CD4-positive, CD25-positive, alpha-beta regulatory T cell (primary cell): ENCODE measurements around the gene STOX1. TPM values are rescaled to one million over a fixed set of nuclear protein-coding genes. Genes with fewer than 3 reads are reported as not detected.
A peak's percentile ranks its signal among the peaks of the same experiment; 100 is the strongest.

Experiments
- ATAC-seq, 2 donors: fragments of 150-1000 bp; cut with Tn5 transposase; one replicate each; pipeline ENCODE4 v1.10.0; 2021; ENCODE audit warnings: low read depth in 2 of 2, moderate number of reproducible peaks in 2 of 2, moderate library complexity in 1 of 2
- DNase-seq, 3 donors: peaks; one replicate each; pipeline versions ENCODE4 v3.0.0 to v3.0.0-alpha.2; 2012 to 2022; ENCODE audit warnings: mixed read lengths in 1 of 3
- H3K27ac ChIP-seq: one replicate; pipeline ENCODE4 v1.7.0; 2013; ENCODE audit warnings: mild to moderate bottlenecking, low read length; ENCODE audit not compliant: insufficient read depth, poor library complexity, severe bottlenecking
- H3K27me3 ChIP-seq: one replicate; pipeline ENCODE4 v1.7.0; 2013; ENCODE audit warnings: low read length; ENCODE audit not compliant: control insufficient read depth, insufficient read depth
- H3K36me3 ChIP-seq: one replicate; pipeline ENCODE4 v1.7.0; 2013; ENCODE audit warnings: mild to moderate bottlenecking, low read length, moderate library complexity; ENCODE audit not compliant: control insufficient read depth, insufficient read depth
- H3K4me1 ChIP-seq: 2 replicates; pipeline ENCODE4 v1.7.0; 2013; ENCODE audit warnings: mild to moderate bottlenecking, low read length; ENCODE audit not compliant: insufficient read depth, control insufficient read depth, poor library complexity, severe bottlenecking
- H3K4me3 ChIP-seq: one replicate; pipeline ENCODE4 v1.7.0; 2013; ENCODE audit warnings: low read depth, mild to moderate bottlenecking, low read length, moderate library complexity
- H3K9me3 ChIP-seq, 2 experiments: 1 replicate in 1 of 2; 2 replicates in 1 of 2; pipeline ENCODE4 v1.7.0; 2013; ENCODE audit warnings: low read length in 2 of 2, mild to moderate bottlenecking in 1 of 2, moderate library complexity in 1 of 2; ENCODE audit not compliant: control insufficient read depth in 2 of 2
- H3K27ac Mint-ChIP-seq, 3 donors: one replicate each; pipeline ENCODE4 v1.8.0; 2020 to 2022; ENCODE audit warnings: mild to moderate bottlenecking in 3 of 3, mixed read lengths in 3 of 3, moderate library complexity in 2 of 3
- H3K27me3 Mint-ChIP-seq: one replicate; pipeline ENCODE4 v1.8.0; 2022; ENCODE audit warnings: mild to moderate bottlenecking, mixed read lengths
- H3K36me3 Mint-ChIP-seq: one replicate; pipeline ENCODE4 v1.8.0; 2020; ENCODE audit warnings: mixed read lengths
- H3K4me1 Mint-ChIP-seq, 4 donors: one replicate each; pipeline ENCODE4 v1.8.0; 2020 to 2022; ENCODE audit warnings: mixed read lengths in 4 of 4, mild to moderate bottlenecking in 1 of 4
- H3K4me3 Mint-ChIP-seq, 4 donors: one replicate each; pipeline ENCODE4 v1.8.0; 2020 to 2022; ENCODE audit warnings: mild to moderate bottlenecking in 4 of 4, mixed read lengths in 4 of 4, moderate library complexity in 3 of 4
- H3K9me3 Mint-ChIP-seq, 7 donors: one replicate each; pipeline ENCODE4 v1.8.0; 2020 to 2022; ENCODE audit warnings: mixed read lengths in 7 of 7, mild to moderate bottlenecking in 3 of 7, moderate library complexity in 2 of 7
- polyA plus RNA-seq, 4 donors: library from polyadenylated mRNA; unstranded; fragments of 300-500 nt; fragmentation: Illumina TruSeq; gene quantifications; one replicate each; pipeline ENCODE4 v1.2.3, GENCODE V29; 2021
- total RNA-seq: library from RNA; stranded (reverse); gene quantifications from one replicate; pipeline ENCODE4 v1.2.3, GENCODE V29; 2022

The STOX1 gene
- total and polyA plus RNA-seq, 5 donors from 2014 or later = 0.05 to 0.30 (median 0.30) TPM; not detected in 2

DNA sequence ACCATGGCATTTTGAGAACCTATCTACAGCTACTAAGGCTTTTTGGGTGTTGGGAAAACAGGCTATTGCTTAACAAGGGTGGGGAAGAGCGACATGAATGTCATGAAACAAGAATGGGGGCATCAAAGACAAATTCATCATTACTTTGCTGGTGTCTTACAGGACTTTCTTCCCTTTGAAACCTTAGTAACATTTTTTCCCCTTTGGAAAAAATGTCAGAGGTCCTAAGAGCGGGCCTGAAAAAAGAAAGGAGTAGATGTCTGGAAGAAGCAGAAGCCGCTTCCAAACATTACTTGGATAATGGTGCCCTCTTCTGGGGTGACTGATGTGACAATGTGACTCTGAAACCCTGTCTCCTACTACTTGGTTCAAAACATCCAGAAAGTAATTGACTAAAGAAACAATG lies 70.0 kb downstream of the STOX1 start:
- Mint-ChIP-seq H3K36me3 (no peaks in the 10 kb centered on the region), H3K4me3 (peak overlapping the region in 2 of 4 donors; percentile 17 to 92), H3K27ac (no peak overlapping the region), H3K4me1 (peaks cover 6 to 32% (median 19%) of the 10 kb centered on the region in 4 donors), H3K9me3 (peaks cover 0 to 2% (median 0%) of the 10 kb centered on the region in 7 donors), H3K27me3 (peaks cover 13% of the 10 kb centered on the region)
- Histone ChIP-seq H3K27me3 (no peaks in the 10 kb centered on the region), H3K9me3 (no peaks in the 10 kb centered on the region), H3K36me3 (no peaks in the 10 kb centered on the region), H3K4me3 (no peak overlapping the region), H3K4me1 (peaks cover 17% of the 10 kb centered on the region), H3K27ac (no peak overlapping the region)
- ATAC-seq = no peak
- peak; percentile 12 to 62 (median 49) for DNase-seq

- Mint-ChIP-seq H3K9me3 (peaks cover 0 to 2% (median 0%) of the 10 kb centered on the region in 7 donors), H3K4me1 (peaks cover 12 to 48% (median 33%) of the 10 kb centered on the region in 4 donors), H3K4me3 (peak overlapping the region; percentile 76 to 98 (median 98)), H3K27ac (peak overlapping the region; percentile 98 to 100 (median 99)), H3K36me3 (no peaks in the 10 kb centered on the region), H3K27me3 (peaks cover 8% of the 10 kb centered on the region)
- H3K27me3 ChIP-seq = no peaks in the 10 kb centered on the region
- no peaks in the 10 kb centered on the region for H3K9me3 ChIP-seq
- peaks cover 32% of the 10 kb centered on the region for H3K4me1 ChIP-seq
- ATAC-seq = no peak
- no peak overlapping the region for H3K4me3 ChIP-seq
- DNase-seq = no peak
- no peak overlapping the region for H3K27ac ChIP-seq
- H3K36me3 ChIP-seq = no peaks in the 10 kb centered on the region
Measured at GRCh38 chr10:68899186-68899745, 71.9 kb downstream of the STOX1 start.

- Histone ChIP-seq H3K4me3 (peak overlapping the region; percentile 97), H3K27ac (peak overlapping the region; percentile 98), H3K27me3 (no peaks in the 10 kb centered on the region), H3K4me1 (peaks cover 35% of the 10 kb centered on the region), H3K9me3 (no peaks in the 10 kb centered on the region), H3K36me3 (no peaks in the 10 kb centered on the region)
- H3K4me3 Mint-ChIP-seq = peak overlapping the region; percentile 97 to 98 (median 98)
- H3K27me3 Mint-ChIP-seq = peaks cover 5% of the 10 kb centered on the region
- DNase-seq (no peak), ATAC-seq (peak in 1 of 2 donors; percentile 41)
- peaks cover 0 to 2% (median 0%) of the 10 kb centered on the region in 7 donors for H3K9me3 Mint-ChIP-seq
- H3K36me3 Mint-ChIP-seq = no peaks in the 10 kb centered on the region
- peak overlapping the region; percentile 98 to 100 (median 99) for H3K27ac Mint-ChIP-seq
- peaks cover 12 to 61% (median 40%) of the 10 kb centered on the region in 4 donors for H3K4me1 Mint-ChIP-seq
Measured at GRCh38 chr10:68900427-68901104, 73.2 kb downstream of the STOX1 start.

DNA sequence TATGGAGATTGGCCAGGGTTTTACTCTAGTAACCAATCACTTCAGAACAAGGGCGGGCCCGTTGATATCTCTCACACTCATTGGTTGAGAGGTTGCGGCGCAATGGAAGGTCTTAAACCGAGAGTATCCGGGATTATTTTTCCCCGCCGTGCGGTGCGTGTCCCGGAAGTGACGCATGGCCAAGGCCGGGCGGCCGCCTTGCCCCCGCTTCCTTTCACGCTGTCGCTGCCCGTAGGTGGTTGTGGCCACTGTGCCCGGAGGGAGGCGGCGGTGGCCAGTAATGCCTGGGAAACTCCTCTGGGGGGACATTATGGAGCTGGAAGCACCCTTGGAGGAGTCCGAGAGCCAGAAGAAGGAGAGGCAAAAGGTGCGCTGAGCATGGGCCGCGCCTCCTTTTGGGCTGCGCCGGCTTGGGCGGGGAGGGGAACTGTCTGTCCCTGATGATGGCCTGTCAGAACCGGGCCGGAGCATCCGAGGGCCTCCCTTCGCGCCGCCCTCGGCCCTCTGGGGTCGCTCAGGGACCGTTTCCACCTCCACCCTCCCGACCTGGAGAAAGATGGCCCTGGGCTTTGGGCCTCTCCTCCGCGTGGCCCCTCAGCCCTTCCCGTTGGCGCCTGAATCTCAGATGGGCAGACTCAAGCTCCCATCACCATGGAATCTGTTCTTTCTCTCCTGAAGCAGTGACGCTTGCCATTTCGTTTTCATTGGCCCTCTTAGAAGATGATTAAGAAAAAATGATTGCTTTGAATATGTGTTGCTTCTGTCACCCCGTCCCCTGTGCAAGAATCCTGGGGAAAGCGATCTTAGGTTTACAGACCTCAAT lies 74.0 kb downstream of the STOX1 start, which contains the start of gene DDX50:
TSS of gene DDX50 (plus strand) at position 211 of the 823 bp plus-strand sequence. CDS start at position 281, 70 bp downstream.
- Histone ChIP-seq H3K36me3 (peaks cover under 1% of the 10 kb centered on the region), H3K4me1 (peaks cover 35% of the 10 kb centered on the region), H3K27me3 (no peaks in the 10 kb centered on the region), H3K9me3 (no peaks in the 10 kb centered on the region), H3K27ac (peak within 1 kb of the TSS; percentile 98), H3K4me3 (peak within 1 kb of the TSS; percentile 97)
- H3K4me1 Mint-ChIP-seq = peaks cover 15 to 66% (median 42%) of the 10 kb centered on the region in 4 donors
- H3K9me3 Mint-ChIP-seq = peaks cover 0 to 2% (median 0%) of the 10 kb centered on the region in 7 donors
- H3K27ac Mint-ChIP-seq = peak within 1 kb of the TSS; percentile 98 to 100 (median 99)
- ATAC-seq (peak; percentile 97 to 99), DNase-seq (peak; percentile 94 to 99 (median 97))
- peaks cover 3% of the 10 kb centered on the region for H3K36me3 Mint-ChIP-seq
- no peaks in the 10 kb centered on the region for H3K27me3 Mint-ChIP-seq
- peak within 1 kb of the TSS; percentile 97 to 98 (median 98) for H3K4me3 Mint-ChIP-seq

GRCh38 chr10:68902382-68902781 lies 75.1 kb downstream of the STOX1 start:
- H3K27ac ChIP-seq = peak overlapping the region; percentile 98
- Mint-ChIP-seq H3K9me3 (peaks cover 0 to 2% (median 0%) of the 10 kb centered on the region in 7 donors), H3K27ac (peak overlapping the region; percentile 48 to 99 (median 84)), H3K4me3 (peak overlapping the region; percentile 97 to 98 (median 98)), H3K4me1 (peaks cover 23 to 77% (median 47%) of the 10 kb centered on the region in 4 donors), H3K36me3 (peaks cover 11% of the 10 kb centered on the region), H3K27me3 (no peaks in the 10 kb centered on the region)
- ATAC-seq (no peak), DNase-seq (no peak)
- H3K36me3 ChIP-seq = peaks cover 11% of the 10 kb centered on the region
- H3K9me3 ChIP-seq = no peaks in the 10 kb centered on the region
- peak overlapping the region; percentile 97 for H3K4me3 ChIP-seq
- no peaks in the 10 kb centered on the region for H3K27me3 ChIP-seq
- peaks cover 35% of the 10 kb centered on the region for H3K4me1 ChIP-seq

DNA sequence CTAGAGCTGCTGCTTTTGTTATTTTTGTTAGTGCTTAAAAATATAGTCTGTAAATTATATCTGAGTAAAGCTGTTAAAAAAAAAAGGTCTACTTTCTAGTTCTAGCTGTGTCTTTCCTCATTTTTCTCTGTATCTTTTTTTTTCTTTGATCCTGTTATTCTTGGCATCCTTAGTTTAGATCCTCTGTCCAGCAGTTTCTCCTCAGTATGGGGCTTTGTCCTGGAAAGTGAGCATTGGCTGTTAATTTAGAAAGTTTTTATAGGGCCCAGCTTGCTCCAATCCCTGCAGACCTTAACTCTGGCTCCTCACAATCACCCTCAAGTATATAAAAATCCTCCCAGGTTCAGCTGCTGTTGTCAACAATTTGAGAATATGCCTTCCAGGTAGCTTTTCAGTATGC lies 97.3 kb downstream of the STOX1 start:
- Mint-ChIP-seq H3K4me1 (peaks cover 6 to 15% (median 14%) of the 10 kb centered on the region in 4 donors), H3K4me3 (peak overlapping the region in 1 of 4 donors; percentile 52), H3K9me3 (peaks cover 0 to 2% (median 0%) of the 10 kb centered on the region in 7 donors), H3K27me3 (no peaks in the 10 kb centered on the region), H3K27ac (peak overlapping the region in 1 of 3 donors; percentile 47), H3K36me3 (peaks cover 23% of the 10 kb centered on the region)
- no peak overlapping the region for H3K4me3 ChIP-seq
- H3K27me3 ChIP-seq = no peaks in the 10 kb centered on the region
- ATAC-seq (no peak), DNase-seq (no peak)
- H3K36me3 ChIP-seq = peaks cover 36% of the 10 kb centered on the region
- H3K4me1 ChIP-seq = no peaks in the 10 kb centered on the region
- no peak overlapping the region for H3K27ac ChIP-seq
- H3K9me3 ChIP-seq = no peaks in the 10 kb centered on the region

- H3K4me3 Mint-ChIP-seq = no peak overlapping the region
- no peaks in the 10 kb centered on the region for H3K27me3 ChIP-seq
- H3K4me3 ChIP-seq = no peak overlapping the region
- no peak overlapping the region for H3K27ac ChIP-seq
- H3K9me3 ChIP-seq = no peaks in the 10 kb centered on the region
- peak overlapping the region in 1 of 3 donors; percentile 47 for H3K27ac Mint-ChIP-seq
- peaks cover 6 to 16% (median 14%) of the 10 kb centered on the region in 4 donors for H3K4me1 Mint-ChIP-seq
- no peaks in the 10 kb centered on the region for H3K4me1 ChIP-seq
- H3K36me3 ChIP-seq = peaks cover 31% of the 10 kb centered on the region
- H3K9me3 Mint-ChIP-seq = peaks cover 0 to 2% (median 0%) of the 10 kb centered on the region in 7 donors
- DNase-seq = no peak
- H3K36me3 Mint-ChIP-seq = peaks cover 23% of the 10 kb centered on the region
- H3K27me3 Mint-ChIP-seq = no peaks in the 10 kb centered on the region
- ATAC-seq = no peak
Measured at GRCh38 chr10:68925489-68925888, 98.2 kb downstream of the STOX1 start.
